ENCODE results near the gene ZNF205. TPM values are rescaled to one million over a fixed set of nuclear protein-coding genes. Genes with fewer than 3 reads are reported as not detected.

Gene ZNF205
- total and polyA plus RNA-seq, 2 of the 8 experiments (the other 6 are each of a cell fraction or from before 2014, with no cell fraction given) = 19.1 to 19.9 TPM

DNA sequence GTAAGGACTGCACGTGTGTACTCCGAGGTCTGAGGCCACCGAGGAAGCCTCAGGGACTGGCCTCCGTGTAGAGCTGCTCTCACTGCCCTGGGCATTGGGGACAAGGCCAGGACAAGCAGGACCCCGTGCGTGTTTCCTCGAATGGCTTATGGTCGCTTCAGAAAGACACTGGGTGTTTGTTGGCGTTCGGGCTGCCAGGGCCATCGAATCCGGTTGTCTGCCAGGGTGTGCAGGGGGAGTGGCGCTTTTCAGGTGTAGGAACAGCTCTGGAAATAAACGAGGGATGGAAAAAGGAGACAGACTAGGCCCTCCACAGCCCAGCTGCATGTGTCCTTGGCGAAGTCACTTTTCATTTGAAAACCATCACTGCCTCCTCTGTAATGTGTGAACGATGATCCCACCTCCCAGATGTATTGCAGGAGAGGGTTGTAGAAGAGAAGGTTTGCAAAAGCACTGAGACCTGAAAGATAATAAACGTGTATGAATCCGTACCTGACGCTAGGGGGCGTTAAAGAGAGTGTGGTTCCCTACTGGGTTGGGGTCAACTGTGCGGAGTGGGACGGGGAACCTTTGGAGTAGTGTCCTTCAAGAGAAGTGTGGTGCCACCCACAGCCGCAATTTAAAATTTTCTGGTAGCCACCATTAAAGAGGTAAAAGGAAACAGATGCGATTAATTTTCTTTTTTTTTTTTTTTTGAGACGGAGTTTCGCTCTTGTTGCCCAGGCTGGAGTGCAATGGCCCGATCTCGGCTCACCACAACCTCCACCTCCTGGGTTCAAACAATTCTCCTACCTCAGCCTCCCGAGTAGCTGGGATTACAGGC is 11.2 kb upstream of the ZNF205 start (continued):
- no peak for TF ChIP-seq CHD7 (IDR thresholded peaks at IDR 0.05; ENCODE audit: insufficient replicate concordance, low read length)
- TF ChIP-seq SIRT6 (IDR thresholded peaks at IDR 0.05; ENCODE audit: low read length) = no peak
- TF ChIP-seq CBX5 (IDR thresholded peaks at IDR 0.05; ENCODE audit: low read depth, low read length) = no peak
- TF ChIP-seq RBBP5 (IDR thresholded peaks at IDR 0.05; ENCODE audit: borderline replicate concordance, low read depth, low read length) = no peak
- TF ChIP-seq POLR2A (IDR thresholded peaks at IDR 0.05; ENCODE audit: control extremely low read depth in 1 of 2, low read depth in 2 of 2, low read length in 2 of 2) = no peak

Data from H1 (cell line).